Caco-2 (cell line): Measurements from ENCODE around the gene STRN3. TPM values are rescaled to one million over a fixed set of nuclear protein-coding genes. Genes with fewer than 3 reads are reported as not detected.

Experiments
- BruUV-seq: library from RNA; stranded (reverse); fragments of 400-500 nt; replicated peaks from 2 replicates; lab custom pipeline; 2021; lab: Mats Ljungman, UMichigan
- CTCF ChIA-PET: fragments of 300-600 bp; sonication (Branson Sonifier 250); formaldehyde crosslinking; loops from one replicate; lab custom pipeline; 2022; ENCODE audit warnings: antibody characterized with exemption; lab: Charles Lee
- POLR2A ChIA-PET: fragments of 300-600 bp; sonication (Branson Sonifier 250); formaldehyde crosslinking; loops from one replicate; lab custom pipeline; 2022; ENCODE audit warnings: antibody characterized with exemption; lab: Charles Lee
- DNase-seq, 2 experiments: peaks; one replicate each; pipeline versions ENCODE4 v3.0.0 to v3.0.0-alpha.2; 2020 to 2022
- H3K27me3 ChIP-seq: replicated peaks from 2 replicates; pipeline ENCODE4 v1.6.0; 2011; ENCODE audit warnings: low read length; ENCODE audit not compliant: control insufficient read depth, insufficient read depth
- H3K36me3 ChIP-seq: 2 replicates; pipeline ENCODE4 v1.5.1; 2011; ENCODE audit warnings: low read length; ENCODE audit not compliant: control insufficient read depth, insufficient read depth
- H3K4me1 ChIP-seq: fragments of 250-450 bp; sonication (Bioruptor Pico); 2 replicates; pipeline ENCODE4 v1.5.1; 2020; ENCODE audit warnings: mild to moderate bottlenecking
- H3K4me3 ChIP-seq: 2 replicates; pipeline ENCODE4 v1.5.1; 2011; ENCODE audit warnings: low read depth, mild to moderate bottlenecking, control low read depth, low read length
- H3K9me3 ChIP-seq: fragments of 250-450 bp; sonication (Bioruptor Pico); 2 replicates; pipeline ENCODE4 v1.5.1; 2020; ENCODE audit warnings: mild to moderate bottlenecking, moderate library complexity
- H3K27ac Mint-ChIP-seq: one replicate; pipeline ENCODE4 v1.8.0; 2022; ENCODE audit warnings: mixed read lengths; ENCODE audit not compliant: unreplicated experiment
- H3K27me3 Mint-ChIP-seq: one replicate; pipeline ENCODE4 v1.8.0; 2022; ENCODE audit warnings: mixed read lengths; ENCODE audit not compliant: insufficient read depth, unreplicated experiment
- H3K36me3 Mint-ChIP-seq: one replicate; pipeline ENCODE4 v1.8.0; 2022; ENCODE audit warnings: mild to moderate bottlenecking, mixed read lengths; ENCODE audit not compliant: insufficient read depth, unreplicated experiment
- H3K4me1 Mint-ChIP-seq: one replicate; pipeline ENCODE4 v1.8.0; 2022; ENCODE audit warnings: low read depth, mixed read lengths; ENCODE audit not compliant: unreplicated experiment
- H3K4me3 Mint-ChIP-seq: one replicate; pipeline ENCODE4 v1.8.0; 2022; ENCODE audit warnings: mild to moderate bottlenecking, moderate library complexity, mixed read lengths; ENCODE audit not compliant: unreplicated experiment
- H3K9me3 Mint-ChIP-seq: one replicate; pipeline ENCODE4 v1.8.0; 2022; ENCODE audit warnings: mixed read lengths; ENCODE audit not compliant: unreplicated experiment
- CTCF ChIP-seq, 2 experiments: fragments of 200-600 bp in 1 of 2; IDR thresholded peaks; 1 replicate in 1 of 2; 2 replicates in 1 of 2; pipeline versions ENCODE4 v1.5.1 to v1.8.0; 2011 to 2022; ENCODE audit warnings: antibody characterized with exemption in 1 of 2, control low read depth in 1 of 2, inconsistent platforms in 1 of 2, low read depth in 1 of 2, low read length in 1 of 2, mild to moderate bottlenecking in 1 of 2, moderate library complexity in 1 of 2; ENCODE audit not compliant: insufficient read depth in 1 of 2, severe bottlenecking in 1 of 2, unreplicated experiment in 1 of 2
- intact Hi-C: fragments of 100-400 bp; cut with micrococcal nuclease; formaldehyde crosslinking; loops from one replicate; pipeline ENCODE4 v1.10.0; 2022; ENCODE audit not compliant: unreplicated experiment
- total RNA-seq: library from RNA; stranded (reverse); gene quantifications from 2 replicates; pipeline ENCODE4 v1.2.3, GENCODE V29; 2022

Gene STRN3
- total RNA-seq, 1 experiment from 2014 or later, result 38.0 TPM

DNA sequence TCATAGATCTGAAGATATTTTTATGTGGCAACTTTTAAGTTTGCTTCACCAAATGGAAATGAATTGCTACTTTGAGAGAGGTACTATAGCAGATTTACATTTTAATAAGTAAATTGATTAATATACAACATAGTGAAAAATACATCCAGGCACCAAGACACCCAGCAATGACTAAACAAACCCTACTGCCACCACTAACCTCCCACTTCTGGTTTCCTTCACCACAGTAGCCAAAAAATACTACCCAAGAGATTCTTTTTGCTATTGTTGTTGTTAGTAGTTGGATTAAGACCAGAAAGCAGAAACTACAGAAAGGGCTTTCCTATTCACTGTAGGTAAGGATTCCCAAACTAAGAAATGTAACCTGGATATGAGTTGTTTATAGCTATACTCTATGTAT is 97.7 kb downstream of the STRN3 start:
- Mint-ChIP-seq H3K36me3 (peaks cover 6% of the 10 kb centered on the region), H3K27ac (no peak overlapping the region), H3K4me1 (no peaks in the 10 kb centered on the region), H3K27me3 (no peaks in the 10 kb centered on the region), H3K4me3 (no peak overlapping the region), H3K9me3 (no peaks in the 10 kb centered on the region)
- Histone ChIP-seq H3K36me3 (no peaks in the 10 kb centered on the region; the same call in 1 of the 2 replicates), H3K27me3 (no peaks in the 10 kb centered on the region), H3K9me3 (no peaks in the 10 kb centered on the region), H3K4me3 (no peak overlapping the region), H3K4me1 (no peaks in the 10 kb centered on the region)
- CTCF ChIA-PET, result no interaction called here
- intact Hi-C loops, result no loop called here
- no peak for DNase-seq
- no peak for TF ChIP-seq CTCF (IDR thresholded peaks at IDR 0.05; ENCODE audit: insufficient read depth in 1 of 2, low read depth in 1 of 2, low read length in 1 of 2, severe bottlenecking in 1 of 2, unreplicated experiment in 1 of 2)
- no TSS peak for BruUV-seq
- POLR2A ChIA-PET, result no interaction called here

GRCh38 chr14:30925254-30925653 is 100.9 kb downstream of the STRN3 start:
- H3K4me3 ChIP-seq, result no peak overlapping the region
- H3K36me3 ChIP-seq, result no peaks in the 10 kb centered on the region
- intact Hi-C loops, result no loop called here
- H3K9me3 ChIP-seq, result no peaks in the 10 kb centered on the region
- ChIA-PET CTCF (no interaction called here), POLR2A (no interaction called here)
- DNase-seq, result no peak
- no peaks in the 10 kb centered on the region for H3K27me3 ChIP-seq
- no TSS peak for BruUV-seq
- Mint-ChIP-seq H3K4me3 (no peak overlapping the region), H3K4me1 (no peaks in the 10 kb centered on the region), H3K27ac (no peak overlapping the region), H3K27me3 (no peaks in the 10 kb centered on the region), H3K36me3 (peaks cover 6% of the 10 kb centered on the region), H3K9me3 (no peaks in the 10 kb centered on the region)
- no peak for TF ChIP-seq CTCF (IDR thresholded peaks at IDR 0.05; ENCODE audit: insufficient read depth in 1 of 2, low read depth in 1 of 2, low read length in 1 of 2, severe bottlenecking in 1 of 2, unreplicated experiment in 1 of 2)
- no peaks in the 10 kb centered on the region for H3K4me1 ChIP-seq

GRCh38 chr14:30921788-30922187 is 104.4 kb downstream of the STRN3 start:
- no peaks in the 10 kb centered on the region for H3K27me3 ChIP-seq
- no TSS peak for BruUV-seq
- H3K4me3 Mint-ChIP-seq, result no peak overlapping the region
- no peaks in the 10 kb centered on the region for H3K9me3 ChIP-seq
- ChIA-PET CTCF (no interaction called here), POLR2A (no interaction called here)
- no peak for DNase-seq
- H3K4me1 ChIP-seq, result no peaks in the 10 kb centered on the region
- no peaks in the 10 kb centered on the region for H3K36me3 ChIP-seq
- no peak for TF ChIP-seq CTCF (IDR thresholded peaks at IDR 0.05; ENCODE audit: insufficient read depth in 1 of 2, low read depth in 1 of 2, low read length in 1 of 2, severe bottlenecking in 1 of 2, unreplicated experiment in 1 of 2)
- H3K9me3 Mint-ChIP-seq, result no peaks in the 10 kb centered on the region
- no peaks in the 10 kb centered on the region for H3K4me1 Mint-ChIP-seq
- H3K27ac Mint-ChIP-seq, result no peak overlapping the region
- peaks cover 20% of the 10 kb centered on the region for H3K36me3 Mint-ChIP-seq
- intact Hi-C loops, result no loop called here
- no peak overlapping the region for H3K4me3 ChIP-seq
- no peaks in the 10 kb centered on the region for H3K27me3 Mint-ChIP-seq
